ENCODE data around the gene CD276.
"Not testable (repeated sequence)": the region's sequence is repeated elsewhere in the genome, so short reads cannot be mapped to it uniquely, and the experiment has no call there.

The CD276 gene

DNA sequence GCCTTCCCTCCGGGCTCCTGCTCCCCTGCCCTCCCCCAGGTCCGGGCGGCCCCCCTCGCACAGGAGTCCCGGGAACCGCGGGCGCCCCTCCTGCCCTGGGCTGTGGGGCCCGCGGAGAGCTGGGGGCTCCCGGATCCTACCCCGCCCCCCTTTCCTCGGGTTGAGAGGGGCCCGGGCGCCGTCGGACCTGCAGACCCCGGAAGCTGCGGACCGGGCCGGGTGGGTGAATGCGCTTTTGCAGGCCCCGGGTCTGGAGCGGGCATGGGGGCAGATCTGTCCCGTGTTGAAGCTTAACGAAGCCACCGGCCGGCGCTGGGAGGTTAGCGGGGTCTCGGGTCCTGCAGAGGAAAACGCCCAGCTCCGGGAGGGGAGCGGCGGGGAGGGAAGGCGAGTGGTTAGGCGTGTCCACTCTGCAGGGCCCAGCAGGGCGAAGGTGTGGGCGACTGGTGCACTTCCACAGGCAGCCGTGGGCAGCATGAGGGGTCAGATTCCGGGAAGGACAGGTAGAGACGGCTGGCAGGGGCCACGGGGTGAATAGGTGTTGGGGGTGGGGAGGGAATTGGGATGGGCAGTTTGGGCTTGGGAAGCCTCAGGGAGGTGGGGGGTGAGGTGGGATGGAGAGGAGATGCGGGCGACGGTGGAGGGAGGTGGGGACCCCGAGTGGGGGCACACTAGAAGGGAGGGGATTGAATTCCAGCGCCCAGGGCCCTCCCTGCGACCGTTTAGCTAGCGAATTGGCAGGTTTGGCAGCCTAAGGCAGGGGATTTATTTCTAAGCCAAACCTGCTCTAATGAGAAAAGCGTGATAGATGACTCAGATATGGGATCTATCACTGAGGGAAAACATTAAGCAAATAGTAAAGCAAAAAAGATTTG, 635 bp downstream of the CD276 start:
- DNase-seq (ENCODE audit: low read depth in 3 of 3) = no peak

- DNase-seq (ENCODE audit: low read depth in 3 of 3) = no peak
Observed at GRCh38 chr15:73685981-73686380, 1.8 kb downstream of the CD276 start.

DNA sequence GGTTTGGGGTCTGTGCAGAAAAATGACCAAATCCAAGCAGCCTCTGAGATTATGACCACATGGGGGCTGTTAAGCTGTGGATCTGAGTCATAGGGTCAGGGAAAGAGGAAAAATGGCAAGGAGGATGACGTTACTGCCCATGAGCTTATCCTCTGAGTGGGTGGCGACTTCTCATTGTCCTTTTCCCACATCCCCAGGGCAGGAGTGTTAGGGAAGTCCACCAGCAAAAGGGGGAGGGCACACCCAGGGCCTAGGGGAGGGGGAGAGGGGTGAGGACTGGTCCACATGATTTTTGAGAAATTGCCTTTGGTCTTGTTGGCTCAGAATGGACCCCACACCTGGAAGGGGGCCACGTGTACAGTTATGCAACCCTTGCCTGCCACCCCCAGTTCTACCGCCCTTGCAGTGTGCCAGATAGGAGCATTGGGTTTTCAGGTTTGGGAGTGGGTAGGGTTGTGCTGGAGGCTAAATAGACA, 2.6 kb downstream of the CD276 start:
- no peak for DNase-seq (ENCODE audit: low read depth in 3 of 3)

DNA sequence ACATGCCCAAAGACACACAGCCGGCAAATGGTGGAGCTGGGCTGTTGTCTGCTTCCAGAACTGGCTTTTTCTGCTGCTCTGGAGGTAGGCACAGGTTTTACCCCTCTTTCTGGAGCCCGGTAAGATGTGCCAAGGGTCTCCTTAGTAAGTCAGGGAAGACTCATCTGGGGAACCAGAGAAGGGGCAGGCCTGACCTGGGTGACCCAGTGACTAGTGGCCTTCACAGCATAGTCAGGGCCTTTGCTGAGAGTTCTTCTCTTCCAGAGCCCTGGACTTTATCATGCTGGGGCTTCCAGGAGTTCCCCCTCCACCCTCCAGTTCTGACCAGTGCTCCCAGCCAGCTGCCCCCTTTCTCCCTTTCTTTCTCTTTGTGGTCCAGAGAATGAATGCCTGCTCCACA, 3.2 kb downstream of the CD276 start:
- DNase-seq (ENCODE audit: low read depth in 3 of 3) = no peak

GRCh38 chr15:73688455-73688854, 4.3 kb downstream of the CD276 start:
- no peak for DNase-seq (ENCODE audit: low read depth in 3 of 3)

DNA sequence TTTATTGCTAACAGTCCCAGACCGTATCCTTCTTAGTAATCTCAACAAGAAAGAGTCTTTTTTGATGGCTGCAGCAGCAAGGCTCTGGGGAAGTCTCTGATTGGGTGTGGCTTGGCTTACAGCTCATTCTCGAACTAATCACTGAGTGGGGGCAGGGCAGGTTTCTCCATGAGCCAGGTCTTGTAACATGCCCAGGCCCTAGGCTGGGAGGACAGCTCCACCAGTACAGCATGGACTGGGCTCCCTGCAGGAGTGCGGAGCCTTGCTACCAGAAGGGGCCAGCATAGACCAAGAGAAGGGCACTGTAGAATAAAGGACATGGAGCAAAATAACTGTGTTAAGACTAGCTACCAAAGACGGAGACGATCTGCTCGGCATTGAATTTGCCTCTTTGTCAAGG, 7.2 kb downstream of the CD276 start:
- no peak for DNase-seq (ENCODE audit: low read depth in 3 of 3)

GRCh38 chr15:73694419-73694818, 10.2 kb downstream of the CD276 start:
- no peak for DNase-seq (ENCODE audit: low read depth in 3 of 3)

GRCh38 chr15:73695773-73696640, 11.8 kb downstream of the CD276 start:
- no peak for DNase-seq (ENCODE audit: low read depth in 3 of 3)

DNA sequence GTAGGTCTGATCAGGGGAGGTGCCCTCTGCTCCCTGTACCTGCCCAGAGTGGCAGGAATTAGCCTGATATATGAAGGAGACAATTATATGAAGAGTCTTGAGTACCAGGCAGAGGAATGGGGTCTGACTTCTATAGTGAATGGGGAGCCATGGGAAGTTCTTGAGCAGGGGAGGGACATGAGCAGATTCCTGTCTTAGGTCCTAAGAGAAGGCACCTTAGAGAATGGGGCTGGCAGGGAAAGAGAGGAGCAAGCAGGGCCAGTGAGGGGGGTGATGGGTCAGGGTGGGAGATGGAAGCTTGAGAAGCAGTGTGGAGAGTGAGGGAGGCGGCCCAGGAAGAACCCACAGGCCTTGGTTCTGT, 12.4 kb downstream of the CD276 start:
- no peak for DNase-seq (ENCODE audit: low read depth in 3 of 3)

DNA sequence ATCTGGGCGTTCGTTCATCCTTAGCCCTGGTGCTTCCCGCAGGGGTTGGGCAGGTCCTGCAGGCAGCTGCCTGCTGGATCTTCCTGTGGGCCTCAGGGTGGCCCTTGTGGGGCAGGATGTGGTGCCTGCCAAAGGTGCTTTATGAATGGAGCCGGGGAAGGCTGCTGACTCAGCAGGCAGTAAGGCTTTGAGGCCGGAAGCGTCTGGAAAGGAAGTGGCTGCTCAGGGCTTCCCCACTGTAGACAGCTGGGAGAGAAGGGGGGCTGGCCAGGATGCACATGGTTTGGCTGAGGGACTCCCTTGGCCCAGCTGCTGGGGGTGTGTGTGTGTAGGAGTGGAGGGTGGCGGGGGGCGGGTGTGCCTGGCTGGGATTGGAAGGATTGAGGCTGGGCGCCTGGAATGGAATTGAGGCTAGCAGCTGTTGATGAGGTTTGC, 12.9 kb downstream of the CD276 start:
- DNase-seq (ENCODE audit: low read depth in 3 of 3) = peak; percentile 38 to 45 (median 39)

- no peak for DNase-seq (ENCODE audit: low read depth in 3 of 3)
Observed at GRCh38 chr15:73699249-73700040, 15.3 kb downstream of the CD276 start.

DNA sequence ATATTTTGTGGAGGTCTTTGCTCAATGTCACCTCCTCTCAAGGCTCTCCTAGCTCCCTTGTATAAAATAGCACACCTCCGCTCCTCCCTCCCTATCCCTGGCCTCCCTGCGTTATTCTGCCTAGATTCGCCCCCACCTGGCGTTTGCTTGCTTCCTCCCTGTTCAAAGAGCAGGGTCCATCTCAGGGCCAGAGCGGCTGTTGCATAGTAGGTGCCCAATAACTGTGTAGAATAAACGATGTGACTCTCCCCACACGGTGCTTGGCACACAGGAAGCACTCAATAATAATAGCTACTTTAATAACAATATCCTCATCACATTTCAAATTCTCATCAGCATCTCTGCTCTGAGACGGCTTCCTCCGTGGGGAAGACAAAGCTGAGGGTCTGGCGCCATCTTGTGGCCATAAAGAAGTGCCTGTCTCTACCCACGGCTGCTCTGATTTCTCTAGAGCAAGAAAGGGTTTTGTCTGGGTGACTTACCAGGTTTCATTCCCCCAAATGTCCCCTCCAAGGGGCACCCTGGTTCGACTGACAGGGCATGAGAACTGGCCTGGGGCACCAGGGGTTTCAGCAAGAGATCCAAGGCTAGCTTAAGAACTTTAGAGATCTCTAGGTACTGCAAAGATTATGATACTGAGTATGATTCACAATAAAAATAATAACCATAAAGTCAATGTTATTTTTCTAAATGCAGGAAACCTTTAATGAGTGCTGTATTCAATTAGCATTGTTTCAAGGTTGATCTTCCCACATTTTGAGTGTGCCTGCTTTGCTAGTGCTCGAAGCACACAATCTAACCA, 16.1 kb downstream of the CD276 start:
- peak; percentile 41 to 60 (median 49) for DNase-seq (ENCODE audit: low read depth in 3 of 3)

DNA sequence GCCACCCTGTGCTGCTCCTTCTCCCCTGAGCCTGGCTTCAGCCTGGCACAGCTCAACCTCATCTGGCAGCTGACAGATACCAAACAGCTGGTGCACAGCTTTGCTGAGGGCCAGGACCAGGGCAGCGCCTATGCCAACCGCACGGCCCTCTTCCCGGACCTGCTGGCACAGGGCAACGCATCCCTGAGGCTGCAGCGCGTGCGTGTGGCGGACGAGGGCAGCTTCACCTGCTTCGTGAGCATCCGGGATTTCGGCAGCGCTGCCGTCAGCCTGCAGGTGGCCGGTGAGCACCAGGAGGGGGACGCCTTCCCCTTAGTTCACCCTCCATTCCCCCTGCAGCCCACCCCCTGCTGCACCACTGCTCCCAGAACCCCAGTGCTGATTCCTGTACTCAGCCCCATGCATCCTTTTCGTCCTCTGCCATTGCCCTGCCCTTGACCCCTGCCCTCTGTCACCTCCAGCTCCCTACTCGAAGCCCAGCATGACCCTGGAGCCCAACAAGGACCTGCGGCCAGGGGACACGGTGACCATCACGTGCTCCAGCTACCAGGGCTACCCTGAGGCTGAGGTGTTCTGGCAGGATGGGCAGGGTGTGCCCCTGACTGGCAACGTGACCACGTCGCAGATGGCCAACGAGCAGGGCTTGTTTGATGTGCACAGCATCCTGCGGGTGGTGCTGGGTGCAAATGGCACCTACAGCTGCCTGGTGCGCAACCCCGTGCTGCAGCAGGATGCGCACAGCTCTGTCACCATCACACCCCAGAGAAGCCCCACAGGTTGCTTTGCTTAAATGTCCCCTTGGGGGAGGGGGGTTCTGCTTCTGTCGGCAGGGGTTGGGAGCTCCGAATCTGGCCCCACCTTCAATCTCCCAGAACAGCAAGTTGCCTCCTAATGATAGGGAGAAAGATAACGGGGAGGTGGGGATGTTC, 18.4 kb downstream of the CD276 start:
- not testable (repeated sequence) for DNase-seq (ENCODE audit: low read depth in 3 of 3)

DNA sequence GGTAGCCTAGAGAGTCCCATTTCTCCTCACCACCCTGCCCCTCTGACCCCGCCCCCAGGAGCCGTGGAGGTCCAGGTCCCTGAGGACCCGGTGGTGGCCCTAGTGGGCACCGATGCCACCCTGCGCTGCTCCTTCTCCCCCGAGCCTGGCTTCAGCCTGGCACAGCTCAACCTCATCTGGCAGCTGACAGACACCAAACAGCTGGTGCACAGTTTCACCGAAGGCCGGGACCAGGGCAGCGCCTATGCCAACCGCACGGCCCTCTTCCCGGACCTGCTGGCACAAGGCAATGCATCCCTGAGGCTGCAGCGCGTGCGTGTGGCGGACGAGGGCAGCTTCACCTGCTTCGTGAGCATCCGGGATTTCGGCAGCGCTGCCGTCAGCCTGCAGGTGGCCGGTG, 19.4 kb downstream of the CD276 start:
- DNase-seq (ENCODE audit: low read depth in 3 of 3) = not testable (repeated sequence)

- not testable (repeated sequence) for DNase-seq (ENCODE audit: low read depth in 3 of 3)
Observed at GRCh38 chr15:73704142-73704868, 20.1 kb downstream of the CD276 start.

DNA sequence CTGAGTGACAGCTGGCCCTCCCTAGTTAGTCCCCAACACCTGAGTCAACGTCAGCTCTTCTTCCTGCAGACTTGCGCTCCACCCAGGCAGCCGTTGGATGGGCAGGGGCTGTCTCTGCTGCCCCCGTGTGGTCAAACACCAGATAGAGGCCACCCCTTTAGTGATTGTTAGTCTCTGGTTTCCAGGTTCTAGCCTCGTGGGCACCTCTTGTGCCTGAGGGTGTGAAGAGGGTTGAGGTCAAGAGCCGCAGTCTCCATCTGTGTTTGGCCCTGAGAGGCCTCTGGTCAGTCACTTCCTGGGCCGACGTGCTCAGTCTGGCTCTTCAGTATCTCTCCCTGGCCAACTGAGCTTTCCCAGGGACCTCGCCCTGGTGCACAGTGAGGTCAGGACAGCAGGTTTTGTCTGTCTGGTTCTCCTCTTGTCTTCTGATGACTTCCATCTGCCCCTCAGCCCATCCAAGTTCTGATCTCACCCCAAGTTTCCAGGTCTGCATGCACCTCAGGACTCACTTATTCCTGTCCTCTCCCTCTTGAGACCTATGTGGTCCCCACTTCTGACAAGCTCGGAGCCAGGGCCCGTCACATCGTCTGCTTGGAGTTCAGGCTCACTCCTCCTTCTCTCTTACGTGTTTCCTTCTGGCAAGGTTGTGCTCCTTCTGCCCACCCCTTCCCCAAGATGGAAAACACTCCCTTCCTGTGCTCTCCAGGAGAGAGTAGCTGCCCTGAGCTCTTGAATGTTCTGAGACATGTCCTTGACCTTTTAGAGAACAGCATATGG, 20.9 kb downstream of the CD276 start:
- DNase-seq (ENCODE audit: low read depth in 3 of 3) = peak; percentile 32 to 44 (median 35)

GRCh38 chr15:73708691-73709090, 24.5 kb downstream of the CD276 start:
- no peak for DNase-seq (ENCODE audit: low read depth in 3 of 3)

GRCh38 chr15:73709241-73709640, 25.1 kb downstream of the CD276 start:
- no peak for DNase-seq (ENCODE audit: low read depth in 3 of 3)
